Activated T-cell treated with anti-CD3 and anti-CD28 coated beads, Interleukin-2, amount 50 U/mL, for 4 hours (primary cell): ENCODE results near the gene GRAMD2A. TPM values are rescaled to one million over a fixed set of nuclear protein-coding genes. Genes with fewer than 3 reads are reported as not detected.
A peak's percentile ranks its signal among the peaks of the same experiment; 100 is the strongest.

Experiments used
- ATAC-seq, 2 donors: fragments of 200-7000 bp; cut with Tn5 transposase; one replicate each; pipeline ENCODE4 v1.10.0; 2021
- DNase-seq: peaks from one replicate; pipeline ENCODE4 v3.0.0-alpha.2; 2020
- H3K27me3 Mint-ChIP-seq: one replicate; pipeline ENCODE4 v1.8.0; 2021; ENCODE audit warnings: low read depth, mixed read lengths
- H3K36me3 Mint-ChIP-seq: one replicate; pipeline ENCODE4 v1.8.0; 2022; ENCODE audit warnings: mixed read lengths; ENCODE audit not compliant: insufficient read depth
- H3K4me1 Mint-ChIP-seq: one replicate; pipeline ENCODE4 v1.8.0; 2021; ENCODE audit warnings: low read depth, mixed read lengths
- H3K4me3 Mint-ChIP-seq: one replicate; pipeline ENCODE4 v1.8.0; 2021; ENCODE audit warnings: mild to moderate bottlenecking, moderate library complexity, mixed read lengths
- H3K9me3 Mint-ChIP-seq: one replicate; pipeline ENCODE4 v1.8.0; 2021; ENCODE audit warnings: mixed read lengths
- total RNA-seq, 3 donors: library from RNA; stranded (reverse); gene quantifications; one replicate each; pipeline ENCODE4 v1.2.1, GENCODE V29; 2021

GRAMD2A gene
- total RNA-seq, 3 donors from 2014 or later = not detected

DNA sequence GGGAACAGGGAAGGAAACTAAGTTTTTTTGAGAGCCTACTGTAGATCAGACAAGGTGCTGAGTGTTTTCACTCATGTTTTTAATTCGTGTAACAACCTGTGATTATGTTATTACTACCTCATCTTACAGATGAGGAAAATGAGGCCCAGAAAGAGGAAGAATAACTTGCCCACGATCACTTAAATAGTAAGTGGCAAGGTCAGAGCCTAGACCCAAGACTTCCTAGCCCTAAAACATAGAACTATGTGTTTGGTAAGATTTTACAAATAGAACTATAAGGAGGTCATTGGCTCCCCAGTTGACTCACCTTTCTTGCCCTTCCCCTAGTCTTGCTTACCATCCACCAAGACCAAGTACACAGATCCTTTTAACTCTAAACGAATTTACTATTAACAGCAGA, 65.7 kb downstream of the GRAMD2A start:
- H3K36me3 Mint-ChIP-seq = no peaks in the 10 kb centered on the region
- no peaks in the 10 kb centered on the region for H3K9me3 Mint-ChIP-seq
- H3K4me3 Mint-ChIP-seq = no peak overlapping the region
- ATAC-seq = no peak
- H3K4me1 Mint-ChIP-seq = no peaks in the 10 kb centered on the region
- H3K27me3 Mint-ChIP-seq = no peaks in the 10 kb centered on the region
- DNase-seq = no peak

- Mint-ChIP-seq H3K4me1 (no peaks in the 10 kb centered on the region), H3K36me3 (no peaks in the 10 kb centered on the region), H3K4me3 (no peak overlapping the region), H3K27me3 (no peaks in the 10 kb centered on the region), H3K9me3 (no peaks in the 10 kb centered on the region)
- no peak for ATAC-seq
- no peak for DNase-seq
These were observed 67.3 kb downstream of the GRAMD2A start for GRCh38 chr15:72130272-72130671.

DNA sequence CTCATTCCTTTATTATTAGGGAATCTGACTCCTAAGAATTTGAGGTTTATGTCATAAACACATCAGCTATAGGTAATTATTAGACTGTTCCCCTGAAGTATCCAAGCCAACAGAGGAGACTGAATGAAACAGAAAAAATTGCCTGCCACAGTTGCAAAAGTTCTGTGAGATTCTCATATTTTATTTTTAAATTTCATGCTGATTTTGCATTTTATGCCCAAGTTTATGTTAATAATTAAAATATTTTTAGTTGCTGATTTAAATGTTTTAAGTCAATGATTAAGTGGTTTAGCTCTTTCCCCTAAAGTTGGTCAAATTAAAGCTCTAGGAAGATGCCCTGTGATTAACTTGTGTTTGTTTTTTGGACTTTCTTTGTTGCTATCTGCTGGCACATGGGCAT, 69.2 kb downstream of the GRAMD2A start:
- DNase-seq = no peak
- Mint-ChIP-seq H3K9me3 (no peaks in the 10 kb centered on the region), H3K27me3 (no peaks in the 10 kb centered on the region), H3K4me3 (no peak overlapping the region), H3K4me1 (no peaks in the 10 kb centered on the region), H3K36me3 (no peaks in the 10 kb centered on the region)
- ATAC-seq = no peak

- no peaks in the 10 kb centered on the region for H3K36me3 Mint-ChIP-seq
- no peak for DNase-seq
- no peak overlapping the region for H3K4me3 Mint-ChIP-seq
- H3K4me1 Mint-ChIP-seq = no peaks in the 10 kb centered on the region
- H3K9me3 Mint-ChIP-seq = no peaks in the 10 kb centered on the region
- no peak for ATAC-seq
- H3K27me3 Mint-ChIP-seq = no peaks in the 10 kb centered on the region
These were observed 69.8 kb downstream of the GRAMD2A start for GRCh38 chr15:72127724-72128322.

DNA sequence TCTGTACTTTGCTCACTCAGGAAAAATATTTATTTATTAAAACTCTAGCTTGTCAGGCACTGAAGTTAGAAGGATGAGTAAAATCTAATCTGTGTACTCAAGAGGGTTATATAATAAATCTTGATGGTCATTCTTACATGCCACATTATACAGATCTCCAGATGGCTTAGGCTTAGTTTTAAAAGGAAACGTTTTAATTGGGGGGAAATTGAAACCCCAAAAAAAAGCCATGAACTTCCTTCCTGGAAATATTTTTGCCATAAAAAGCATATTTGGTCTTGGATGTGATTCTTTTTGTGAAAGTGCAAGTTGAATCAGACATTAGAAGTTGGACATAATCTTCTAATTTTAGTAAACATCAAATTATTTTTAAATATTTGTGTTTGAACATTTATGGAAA, 73.4 kb downstream of the GRAMD2A start:
- Mint-ChIP-seq H3K36me3 (no peaks in the 10 kb centered on the region), H3K4me3 (no peak overlapping the region), H3K4me1 (peaks cover under 1% of the 10 kb centered on the region), H3K9me3 (no peaks in the 10 kb centered on the region), H3K27me3 (peaks cover 2% of the 10 kb centered on the region)
- DNase-seq (no peak), ATAC-seq (no peak)

GRCh38 chr15:72118017-72118978, 79.3 kb downstream of the GRAMD2A start, which contains the start of the genes MYO9A and SENP8:
MYO9A (minus strand) TSS chr15:72118150; CDS start chr15:72046563, 71,587 bp downstream.
SENP8 (plus strand) TSS chr15:72118403; CDS start chr15:72139624, 21,221 bp downstream.
- H3K27me3 Mint-ChIP-seq = peaks cover 2% of the 10 kb centered on the region
- peaks cover 31% of the 10 kb centered on the region for H3K4me1 Mint-ChIP-seq
- no peaks in the 10 kb centered on the region for H3K36me3 Mint-ChIP-seq
- H3K9me3 Mint-ChIP-seq = no peaks in the 10 kb centered on the region
- peak within 1 kb of the TSS; percentile 93 for H3K4me3 Mint-ChIP-seq
- DNase-seq (peak; percentile 100), ATAC-seq (peak; percentile 70 to 74)

DNA sequence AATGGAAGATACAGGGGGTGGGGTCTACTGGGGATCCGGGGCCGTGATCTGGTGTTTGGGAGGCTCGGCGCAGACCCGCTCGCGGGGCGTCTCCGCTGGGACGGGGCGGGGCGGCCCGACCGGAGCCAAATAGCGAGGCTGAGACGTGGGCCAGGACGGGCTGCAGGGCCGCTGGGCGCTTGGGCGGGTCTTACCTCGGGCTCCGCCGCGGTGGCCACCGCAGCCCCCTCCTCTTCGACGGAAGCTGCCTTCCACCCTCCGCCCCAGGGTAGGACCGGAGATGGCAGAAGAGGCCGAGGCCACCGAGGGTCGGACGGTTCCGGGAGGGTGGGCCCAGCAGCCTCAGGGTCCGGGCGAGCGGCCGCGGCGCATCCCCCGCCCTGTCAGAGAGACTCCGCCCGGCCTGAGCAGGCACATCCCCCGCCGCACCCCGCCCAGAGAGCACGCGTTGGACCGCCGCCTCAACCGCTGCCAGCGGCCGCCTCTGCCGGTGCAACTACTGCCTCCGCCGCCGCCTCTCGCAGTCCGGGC, 80.0 kb downstream of the GRAMD2A start:
- peak overlapping the region; percentile 93 for H3K4me3 Mint-ChIP-seq
- peaks cover 35% of the 10 kb centered on the region for H3K4me1 Mint-ChIP-seq
- peaks cover 2% of the 10 kb centered on the region for H3K27me3 Mint-ChIP-seq
- no peaks in the 10 kb centered on the region for H3K9me3 Mint-ChIP-seq
- ATAC-seq (peak; percentile 73 to 74), DNase-seq (peak; percentile 54)
- no peaks in the 10 kb centered on the region for H3K36me3 Mint-ChIP-seq

DNA sequence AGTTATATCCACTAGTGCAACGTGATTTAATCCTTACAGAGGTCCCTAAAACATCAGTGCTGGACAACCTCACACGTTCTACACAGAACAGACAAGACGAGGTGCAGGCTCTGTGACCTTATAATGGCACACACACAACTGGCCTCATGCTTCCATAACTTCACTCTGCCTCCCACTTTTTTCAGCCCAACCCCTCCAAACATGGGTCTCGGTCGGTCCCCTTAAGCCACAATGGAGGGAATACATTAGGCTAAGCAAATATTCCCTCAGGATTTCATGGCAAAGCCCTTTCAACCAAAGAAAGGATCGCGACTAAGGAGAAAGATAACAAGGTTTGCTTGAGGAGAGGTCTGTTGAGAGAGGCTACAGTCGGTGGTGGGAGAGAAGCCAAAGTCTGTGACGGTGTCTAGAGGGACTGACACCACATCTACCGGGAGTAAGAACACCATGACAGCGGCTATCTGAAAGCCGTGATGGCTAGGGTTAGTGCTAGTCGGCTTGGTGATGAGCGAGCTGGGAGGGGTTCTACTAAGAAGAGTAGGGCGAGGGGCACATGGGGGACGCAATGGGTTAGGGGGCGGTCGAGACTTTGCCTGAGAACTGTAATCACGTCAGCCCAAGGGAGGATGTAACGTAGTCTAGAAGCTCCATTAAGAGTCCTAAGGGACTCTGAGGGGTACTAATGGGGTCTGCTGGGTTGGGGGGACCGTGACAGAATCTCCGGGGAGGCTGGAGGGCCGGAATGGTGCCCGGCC, 80.7 kb downstream of the GRAMD2A start:
- ATAC-seq (peak; percentile 0), DNase-seq (no peak)
- Mint-ChIP-seq H3K4me1 (peaks cover 37% of the 10 kb centered on the region), H3K9me3 (no peaks in the 10 kb centered on the region), H3K36me3 (no peaks in the 10 kb centered on the region), H3K4me3 (peak overlapping the region; percentile 93), H3K27me3 (peaks cover 2% of the 10 kb centered on the region)

- H3K4me3 Mint-ChIP-seq = no peak overlapping the region
- H3K36me3 Mint-ChIP-seq = no peaks in the 10 kb centered on the region
- H3K9me3 Mint-ChIP-seq = no peaks in the 10 kb centered on the region
- H3K27me3 Mint-ChIP-seq = no peaks in the 10 kb centered on the region
- ATAC-seq = no peak
- DNase-seq = no peak
- H3K4me1 Mint-ChIP-seq = peaks cover 30% of the 10 kb centered on the region
These were observed 84.1 kb downstream of the GRAMD2A start for GRCh38 chr15:72113347-72114031.

GRCh38 chr15:72112805-72113204, 84.8 kb downstream of the GRAMD2A start:
- Mint-ChIP-seq H3K4me3 (no peak overlapping the region), H3K9me3 (no peaks in the 10 kb centered on the region), H3K36me3 (peaks cover 1% of the 10 kb centered on the region), H3K4me1 (peaks cover 33% of the 10 kb centered on the region), H3K27me3 (no peaks in the 10 kb centered on the region)
- ATAC-seq (no peak), DNase-seq (no peak)

DNA sequence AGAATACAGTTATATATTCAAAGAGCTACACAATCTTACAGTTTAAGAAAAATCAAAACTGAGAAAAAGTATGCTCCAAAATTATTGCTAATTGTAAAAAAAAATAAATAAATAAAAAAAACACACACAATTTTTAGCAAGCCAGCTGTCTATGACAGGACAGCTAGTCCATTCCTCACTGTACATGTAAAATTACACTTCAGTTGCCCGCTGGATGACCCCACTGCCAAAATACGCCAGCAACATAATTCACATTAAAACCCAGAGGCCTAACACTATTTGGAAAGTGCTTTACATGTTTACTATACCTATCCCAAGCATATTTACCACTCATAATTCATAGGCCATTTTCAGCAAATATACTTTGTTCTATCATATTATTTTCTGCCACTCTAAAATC, 85.5 kb downstream of the GRAMD2A start:
- H3K4me3 Mint-ChIP-seq = no peak overlapping the region
- ATAC-seq (no peak), DNase-seq (no peak)
- H3K4me1 Mint-ChIP-seq = peaks cover 32% of the 10 kb centered on the region
- H3K9me3 Mint-ChIP-seq = no peaks in the 10 kb centered on the region
- H3K36me3 Mint-ChIP-seq = peaks cover 1% of the 10 kb centered on the region
- H3K27me3 Mint-ChIP-seq = no peaks in the 10 kb centered on the region

GRCh38 chr15:72110355-72110754, 87.2 kb downstream of the GRAMD2A start:
- Mint-ChIP-seq H3K4me1 (peaks cover 17% of the 10 kb centered on the region), H3K9me3 (no peaks in the 10 kb centered on the region), H3K4me3 (no peak overlapping the region), H3K27me3 (no peaks in the 10 kb centered on the region), H3K36me3 (peaks cover 1% of the 10 kb centered on the region)
- ATAC-seq (no peak), DNase-seq (no peak)
